ENCODE measurements around the gene RPL13A. TPM values are rescaled to one million over a fixed set of nuclear protein-coding genes. Genes with fewer than 3 reads are reported as not detected.
"Not testable (repeated sequence)": the region's sequence is repeated elsewhere in the genome, so short reads cannot be mapped to it uniquely, and the experiment has no call there.

RPL13A gene
- total RNA-seq, 4 donors from 2014 or later = 2,613 to 5,154 (median 4,451) TPM

GRCh38 chr19:49472936-49473335 is 14.5 kb upstream of the RPL13A start:
- Histone ChIP-seq H3K27ac (no peak overlapping the region), H3K4me1 (peaks cover 49% of the 10 kb centered on the region), H3K4me3 (no peak overlapping the region), H3K9me3 (no peaks in the 10 kb centered on the region), H3K27me3 (no peaks in the 10 kb centered on the region), H3K36me3 (no peaks in the 10 kb centered on the region)
- 65% methylated on average over 9 of the region's 9 CpGs for WGBS
- no peak for DNase-seq (ENCODE audit: low spot score in 2 of 2)
- TF ChIP-seq POLR2A (IDR thresholded peaks at IDR 0.05) = no peak
- TF ChIP-seq EP300 (IDR thresholded peaks at IDR 0.05) = no peak
- TF ChIP-seq, protein P1, sequence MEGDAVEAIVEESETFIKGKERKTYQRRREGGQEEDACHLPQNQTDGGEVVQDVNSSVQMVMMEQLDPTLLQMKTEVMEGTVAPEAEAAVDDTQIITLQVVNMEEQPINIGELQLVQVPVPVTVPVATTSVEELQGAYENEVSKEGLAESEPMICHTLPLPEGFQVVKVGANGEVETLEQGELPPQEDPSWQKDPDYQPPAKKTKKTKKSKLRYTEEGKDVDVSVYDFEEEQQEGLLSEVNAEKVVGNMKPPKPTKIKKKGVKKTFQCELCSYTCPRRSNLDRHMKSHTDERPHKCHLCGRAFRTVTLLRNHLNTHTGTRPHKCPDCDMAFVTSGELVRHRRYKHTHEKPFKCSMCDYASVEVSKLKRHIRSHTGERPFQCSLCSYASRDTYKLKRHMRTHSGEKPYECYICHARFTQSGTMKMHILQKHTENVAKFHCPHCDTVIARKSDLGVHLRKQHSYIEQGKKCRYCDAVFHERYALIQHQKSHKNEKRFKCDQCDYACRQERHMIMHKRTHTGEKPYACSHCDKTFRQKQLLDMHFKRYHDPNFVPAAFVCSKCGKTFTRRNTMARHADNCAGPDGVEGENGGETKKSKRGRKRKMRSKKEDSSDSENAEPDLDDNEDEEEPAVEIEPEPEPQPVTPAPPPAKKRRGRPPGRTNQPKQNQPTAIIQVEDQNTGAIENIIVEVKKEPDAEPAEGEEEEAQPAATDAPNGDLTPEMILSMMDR (IDR thresholded peaks at IDR 0.05) = no peak
- TF ChIP-seq POLR2AphosphoS5 (IDR thresholded peaks at IDR 0.05) = no peak

GRCh38 chr19:49473501-49473867 is 13.9 kb upstream of the RPL13A start:
- H3K36me3 ChIP-seq; H3K9me3 ChIP-seq; DNase-seq (ENCODE audit: low spot score in 2 of 2); H3K27ac ChIP-seq; H3K27me3 ChIP-seq: not testable (repeated sequence)
- Histone ChIP-seq H3K4me3 (peak overlapping the region; percentile 63), H3K4me1 (peaks cover 44% of the 10 kb centered on the region)
- 62% methylated on average over 9 of the region's 9 CpGs for WGBS

GRCh38 chr19:49473868-49474541 is 13.4 kb upstream of the RPL13A start, which contains the start of gene FLT3LG:
Gene FLT3LG, plus strand, starts transcription at chr19:49474215. Its CDS starts 425 bp downstream, at chr19:49474640.
- H3K27me3 ChIP-seq = no peaks in the 10 kb centered on the region
- H3K4me1 ChIP-seq = peaks cover 41% of the 10 kb centered on the region
- 2% methylated on average over 25 of the region's 33 CpGs for WGBS
- TF ChIP-seq EP300 (IDR thresholded peaks at IDR 0.05) (no peak), POLR2AphosphoS5 (IDR thresholded peaks at IDR 0.05) (peak in 2 of 3 donors; percentile 59 to 62), POLR2A (IDR thresholded peaks at IDR 0.05) (no peak)
- TF ChIP-seq, protein P1 (IDR thresholded peaks at IDR 0.05) = peak; percentile 98 to 99
- H3K36me3 ChIP-seq = no peaks in the 10 kb centered on the region
- H3K4me3 ChIP-seq = peak within 1 kb of the TSS; percentile 63
- H3K9me3 ChIP-seq = no peaks in the 10 kb centered on the region
- DNase-seq (ENCODE audit: low spot score in 2 of 2) = peak; percentile 88 to 91
- H3K27ac ChIP-seq = peak within 1 kb of the TSS; percentile 71

GRCh38 chr19:49474542-49474924 is 12.9 kb upstream of the RPL13A start:
- Histone ChIP-seq H3K4me1 (peaks cover 36% of the 10 kb centered on the region), H3K9me3 (no peaks in the 10 kb centered on the region), H3K27me3 (no peaks in the 10 kb centered on the region), H3K27ac (peak overlapping the region; percentile 71), H3K36me3 (no peaks in the 10 kb centered on the region), H3K4me3 (peak overlapping the region; percentile 63)
- 14% methylated on average over 11 of the region's 11 CpGs for WGBS
- peak in 1 of 2 donors; percentile 65 for DNase-seq (ENCODE audit: low spot score in 2 of 2)
- no peak for TF ChIP-seq POLR2AphosphoS5 (IDR thresholded peaks at IDR 0.05)
- TF ChIP-seq EP300 (IDR thresholded peaks at IDR 0.05) = no peak
- TF ChIP-seq, protein P1 (IDR thresholded peaks at IDR 0.05) = no peak
- TF ChIP-seq POLR2A (IDR thresholded peaks at IDR 0.05) = no peak

GRCh38 chr19:49475191-49475917 is 12.1 kb upstream of the RPL13A start:
- WGBS = 64% methylated on average over 15 of the region's 15 CpGs
- Histone ChIP-seq H3K27me3 (no peaks in the 10 kb centered on the region), H3K27ac (peak overlapping the region; percentile 25), H3K9me3 (no peaks in the 10 kb centered on the region), H3K4me1 (peaks cover 27% of the 10 kb centered on the region), H3K36me3 (peaks cover 3% of the 10 kb centered on the region), H3K4me3 (peak overlapping the region; percentile 63)
- TF ChIP-seq POLR2A (IDR thresholded peaks at IDR 0.05) (no peak), EP300 (IDR thresholded peaks at IDR 0.05) (no peak), POLR2AphosphoS5 (IDR thresholded peaks at IDR 0.05) (no peak)
- TF ChIP-seq, protein P1 (IDR thresholded peaks at IDR 0.05) = no peak
- DNase-seq (ENCODE audit: low spot score in 2 of 2) = no peak

Measured in suprapubic skin (tissue), 4 donors.